IMR-90 (cell line): ENCODE data around the gene TSPEAR. TPM values are rescaled to one million over a fixed set of nuclear protein-coding genes. Genes with fewer than 3 reads are reported as not detected.

ENCODE experiments used
- ATAC-seq: fragments of 200-7000 bp; cut with Tn5 transposase; 2 replicates; pipeline ENCODE4 v1.9.1; 2020; ENCODE audit warnings: low read depth, mild to moderate bottlenecking, moderate library complexity
- BruUV-seq: library from RNA; stranded (reverse); fragments of 400-500 nt; replicated peaks from 2 replicates; lab custom pipeline; 2021; lab: Mats Ljungman, UMichigan
- CTCF ChIA-PET: fragments of 300-600 bp; formaldehyde crosslinking; extraction: SDS; loops from one replicate; lab custom pipeline; 2021; ENCODE audit warnings: antibody characterized with exemption; lab: Yijun Ruan, JAX
- POLR2A ChIA-PET: fragments of 300-600 bp; sonication (Branson Sonifier 250); formaldehyde crosslinking; loops from one replicate; lab custom pipeline; 2022; ENCODE audit warnings: antibody characterized with exemption; ENCODE audit not compliant: unreplicated experiment; lab: Charles Lee
- DNase-seq: peaks from one replicate; pipeline ENCODE4 v3.0.0; 2013
- H2AFZ ChIP-seq: replicated peaks from 2 replicates; pipeline ENCODE3; 2013; ENCODE audit warnings: low read length, mild to moderate bottlenecking; ENCODE audit not compliant: poor library complexity
- H2AK5ac ChIP-seq: 2 replicates; pipeline ENCODE4 v1.6.1; 2013; ENCODE audit warnings: low read depth, low read length, inconsistent platforms
- H2AK9ac ChIP-seq: replicated peaks from 2 replicates; pipeline ENCODE3; 2013; ENCODE audit warnings: mild to moderate bottlenecking, low read depth, low read length, moderate library complexity; ENCODE audit not compliant: poor library complexity
- H2BK120ac ChIP-seq: 2 replicates; pipeline ENCODE4 v1.6.1; 2013; ENCODE audit warnings: low read depth, low read length, inconsistent platforms
- H2BK15ac ChIP-seq: 3 replicates; pipeline ENCODE4 v1.6.1; 2013; ENCODE audit warnings: low read depth, low read length, inconsistent platforms
- H2BK20ac ChIP-seq: 2 replicates; pipeline ENCODE4 v1.6.1; 2013; ENCODE audit warnings: low read depth, mild to moderate bottlenecking, inconsistent platforms, low read length, moderate library complexity
- H2BK5ac ChIP-seq: 2 replicates; pipeline ENCODE4 v1.6.1; 2013; ENCODE audit warnings: mild to moderate bottlenecking, low read depth, low read length, inconsistent platforms; ENCODE audit not compliant: poor library complexity, severe bottlenecking
- H3K14ac ChIP-seq: replicated peaks from 2 replicates; pipeline ENCODE4 v1.6.1; 2013; ENCODE audit warnings: low read depth, low read length, inconsistent platforms
- H3K18ac ChIP-seq: 2 replicates; pipeline ENCODE4 v1.6.1; 2013; ENCODE audit warnings: low read depth, low read length, control low read depth
- H3K23ac ChIP-seq: 2 replicates; pipeline ENCODE4 v1.6.1; 2013; ENCODE audit warnings: low read depth, low read length, inconsistent platforms
- H3K27ac ChIP-seq: 2 replicates; pipeline ENCODE4 v1.5.1; 2013; ENCODE audit warnings: mild to moderate bottlenecking, control low read depth, low read length; ENCODE audit not compliant: insufficient read depth
- H3K27me3 ChIP-seq: 2 replicates; pipeline ENCODE4 v1.6.1; 2013; ENCODE audit warnings: low read length; ENCODE audit not compliant: control insufficient read depth, insufficient read depth
- H3K36me3 ChIP-seq: 2 replicates; pipeline ENCODE4 v1.6.1; 2013; ENCODE audit warnings: low read length, mixed read lengths; ENCODE audit not compliant: control insufficient read depth, insufficient read depth
- H3K4ac ChIP-seq: 2 replicates; pipeline ENCODE4 v1.6.1; 2013; ENCODE audit warnings: low read depth, low read length, inconsistent platforms
- H3K4me1 ChIP-seq: 2 replicates; pipeline ENCODE4 v1.6.1; 2013; ENCODE audit warnings: low read length, mixed read lengths; ENCODE audit not compliant: control insufficient read depth, insufficient read depth
- H3K4me2 ChIP-seq: 2 replicates; pipeline ENCODE4 v1.6.1; 2013; ENCODE audit warnings: low read depth, mild to moderate bottlenecking, control low read depth, low read length, moderate library complexity
- H3K4me3 ChIP-seq: 2 replicates; pipeline ENCODE4 v1.5.1; 2013; ENCODE audit warnings: low read depth, mild to moderate bottlenecking, control low read depth, low read length, moderate library complexity; ENCODE audit not compliant: insufficient read depth
- H3K56ac ChIP-seq: 2 replicates; pipeline ENCODE4 v1.6.1; 2013; ENCODE audit warnings: low read length, inconsistent platforms; ENCODE audit not compliant: insufficient read depth; ENCODE audit errors: extremely low read depth
- H3K79me1 ChIP-seq, 2 experiments: 2 replicates each; pipeline ENCODE4 v1.6.1; 2013; ENCODE audit warnings: low read length in 2 of 2, inconsistent platforms in 1 of 2, low read depth in 1 of 2
- H3K9ac ChIP-seq: 2 replicates; pipeline ENCODE4 v1.6.1; 2013; ENCODE audit warnings: low read depth, low read length, control low read depth
- H3K9me1 ChIP-seq: 2 replicates; pipeline ENCODE4 v1.6.1; 2013; ENCODE audit warnings: low read length, inconsistent platforms; ENCODE audit not compliant: insufficient read depth
- H3K9me3 ChIP-seq: 2 replicates; pipeline ENCODE4 v1.6.1; 2013; ENCODE audit warnings: low read length; ENCODE audit not compliant: control insufficient read depth, insufficient read depth
- H4K20me1 ChIP-seq: 2 replicates; pipeline ENCODE4 v1.6.1; 2013; ENCODE audit warnings: low read length, inconsistent platforms; ENCODE audit not compliant: insufficient read depth
- H4K5ac ChIP-seq: 2 replicates; pipeline ENCODE4 v1.6.1; 2013; ENCODE audit warnings: mild to moderate bottlenecking, low read depth, low read length, control low read depth
- H4K8ac ChIP-seq, 2 experiments: 2 replicates each; pipeline ENCODE4 v1.6.1; 2013; ENCODE audit warnings: low read depth in 2 of 2, low read length in 2 of 2, control low read depth in 1 of 2, inconsistent platforms in 1 of 2
- H4K91ac ChIP-seq: 2 replicates; pipeline ENCODE4 v1.6.1; 2013; ENCODE audit warnings: low read depth, low read length, inconsistent platforms; ENCODE audit not compliant: insufficient read depth
- BHLHE40 ChIP-seq: fragments of 150-350 bp; IDR thresholded peaks from 2 replicates; pipeline ENCODE4 v1.6.1; 2016; ENCODE audit warnings: mild to moderate bottlenecking, low read depth, low read length
- CHD1 ChIP-seq: IDR thresholded peaks from 2 replicates; pipeline ENCODE4 v1.6.1; 2012; ENCODE audit warnings: low read depth, low read length, improper control_type of control experiment
- CTCF ChIP-seq: conservative IDR thresholded peaks from 2 replicates; pipeline ENCODE4 v1.5.1; 2012; ENCODE audit warnings: mild to moderate bottlenecking, low read depth, low read length, improper control_type of control experiment
- ELK1 ChIP-seq: fragments of 150-350 bp; IDR thresholded peaks from 2 replicates; pipeline ENCODE4 v1.6.1; 2016; ENCODE audit warnings: low read depth, mild to moderate bottlenecking, low read length, moderate library complexity, borderline replicate concordance
- MAFK ChIP-seq: IDR thresholded peaks from 2 replicates; pipeline ENCODE4 v1.6.1; 2012; ENCODE audit warnings: low read depth, low read length, improper control_type of control experiment
- MAZ ChIP-seq: IDR thresholded peaks from 2 replicates; pipeline ENCODE4 v1.6.1; 2012; ENCODE audit warnings: low read depth, mild to moderate bottlenecking, low read length, improper control_type of control experiment, moderate library complexity, borderline replicate concordance
- MXI1 ChIP-seq: IDR thresholded peaks from 2 replicates; pipeline ENCODE4 v1.6.1; 2012; ENCODE audit warnings: low read depth, mild to moderate bottlenecking, low read length, moderate library complexity, borderline replicate concordance
- NFE2L2 ChIP-seq: fragments of 150-350 bp; IDR thresholded peaks from 2 replicates; pipeline ENCODE4 v1.6.1; 2016; ENCODE audit warnings: low read depth, mild to moderate bottlenecking, low read length
- WGBS, 2 experiments: methylation state at CpG; one replicate each; pipeline versions ENCODE4 v1.1.5 to v1.1.7; 2013; ENCODE audit warnings: missing lambda C conversion rate in 2 of 2; ENCODE audit not compliant: insufficient read length in 1 of 2; ENCODE audit errors: extremely low coverage in 2 of 2; 5-methylcytosine and 5-hydroxymethylcytosine counted together
- dilution Hi-C: fragments of 300-500 bp; cut with HindIII; formaldehyde crosslinking; loops from one replicate; pipeline ENCODE4 v1.14.3; 2018; ENCODE audit warnings: low sequenced_read_pairs; ENCODE audit not compliant: unreplicated experiment
- in situ Hi-C: fragments of 300-500 bp; cut with MboI; formaldehyde crosslinking; loops from 3 replicates; pipeline ENCODE4 v1.14.3; 2019; ENCODE audit warnings: low sequenced_read_pairs, inconsistent platforms, mixed read lengths
- intact Hi-C: fragments of 100-400 bp; cut with micrococcal nuclease; formaldehyde crosslinking; loops from 2 replicates; pipeline ENCODE4 v1.10.0; 2022
- polyA plus RNA-seq, 3 experiments: library from polyadenylated mRNA; depleted of rRNA; stranded (reverse); fragments of >200 nt; gene quantifications; 2 replicates each; pipeline ENCODE4 v1.2.3, GENCODE V29; 2012; ENCODE audit warnings: low replicate concordance in 1 of 3
- total RNA-seq: library from RNA; depleted of rRNA; stranded (reverse); fragments of >200 nt; gene quantifications from 2 replicates; pipeline ENCODE4 v1.2.3, GENCODE V29; 2012

Gene TSPEAR
- total and polyA plus RNA-seq, 2 of the 4 experiments (the other 2 are of a cell fraction) = not detected

- H3K36me3 ChIP-seq = no peaks in the 10 kb centered on the region
- intact Hi-C loops (no loop called here), dilution Hi-C loops (no loop called here), in situ Hi-C loops (no loop called here)
- no peak overlapping the region for H4K91ac ChIP-seq
- no peak overlapping the region for H3K23ac ChIP-seq
- no peak overlapping the region for H3K18ac ChIP-seq
- no peak overlapping the region for H3K27ac ChIP-seq
- ChIA-PET POLR2A (no interaction called here), CTCF (no interaction called here)
- H3K4ac ChIP-seq = no peak overlapping the region
- DNase-seq (no peak), ATAC-seq (no peak)
- H3K14ac ChIP-seq = no peak overlapping the region
- H3K56ac ChIP-seq = no peak overlapping the region
- no peak overlapping the region for H3K4me2 ChIP-seq
- H2BK20ac ChIP-seq = no peak overlapping the region
- TF ChIP-seq MAFK (no peak), ELK1 (no peak), MAZ (no peak), MXI1 (no peak), BHLHE40 (no peak), NFE2L2 (no peak), CTCF (no peak), CHD1 (no peak)
- H3K9me3 ChIP-seq = peaks cover 40% of the 10 kb centered on the region
- no peak overlapping the region for H2AFZ ChIP-seq
- H2BK15ac ChIP-seq = no peak overlapping the region
- WGBS, 2 experiments = no CpG with 5 or more reads among the region's 1 CpG
- H2BK5ac ChIP-seq = no peak overlapping the region
- H4K5ac ChIP-seq = no peak overlapping the region
- BruUV-seq = no TSS peak
- H2AK5ac ChIP-seq = no peak overlapping the region
- no peak overlapping the region for H3K4me3 ChIP-seq
- H2BK120ac ChIP-seq = no peak overlapping the region
- H3K27me3 ChIP-seq = peaks cover 4% of the 10 kb centered on the region
- no peaks in the 10 kb centered on the region for H3K79me1 ChIP-seq
- H4K20me1 ChIP-seq = no peaks in the 10 kb centered on the region
- H3K9ac ChIP-seq = no peak overlapping the region
- H3K9me1 ChIP-seq = no peaks in the 10 kb centered on the region
- H2AK9ac ChIP-seq = no peak overlapping the region
- no peak overlapping the region for H4K8ac ChIP-seq
- no peaks in the 10 kb centered on the region for H3K4me1 ChIP-seq
These were observed 27.9 kb upstream of the TSPEAR start for GRCh38 chr21:44739316-44739715.
